Kidney (tissue), 14 donors: Measurements from ENCODE around the gene HLA-A. TPM values are rescaled to one million over a fixed set of nuclear protein-coding genes. Genes with fewer than 3 reads are reported as not detected.

ENCODE experiments used
- DNase-seq, 5 donors: peaks; one replicate each; pipeline ENCODE4 v3.0.0-alpha.2; 2013 to 2020
- FAIRE-seq: peaks from 2 replicates; lab custom pipeline; 2012; peaks lifted over from hg19 to GRCh38; lab: Jason Lieb, UNC
- H3K27ac ChIP-seq, 2 donors: one replicate each; pipeline ENCODE4 v1.7.0; 2013; ENCODE audit warnings: low read depth in 2 of 2, low read length in 2 of 2, inconsistent platforms in 1 of 2
- H3K27me3 ChIP-seq: one replicate; pipeline ENCODE4 v1.7.1; 2013; ENCODE audit warnings: low read length, inconsistent platforms; ENCODE audit not compliant: control insufficient read depth, insufficient read depth
- H3K36me3 ChIP-seq, 3 donors: one replicate each; pipeline versions ENCODE4 v1.7.0 to v1.7.1; 2013; ENCODE audit warnings: low read length in 3 of 3, control low read depth in 1 of 3, inconsistent platforms in 1 of 3; ENCODE audit not compliant: insufficient read depth in 3 of 3, control insufficient read depth in 2 of 3
- H3K4me1 ChIP-seq, 3 donors: one replicate each; pipeline versions ENCODE4 v1.7.0 to v1.7.1; 2013; ENCODE audit warnings: low read length in 3 of 3, inconsistent platforms in 1 of 3, low read depth in 1 of 3; ENCODE audit not compliant: control insufficient read depth in 2 of 3, insufficient read depth in 2 of 3
- H3K4me3 ChIP-seq, 3 donors: one replicate each; pipeline versions ENCODE4 v1.7.0 to v1.8.1; 2013; ENCODE audit warnings: low read length in 3 of 3, control low read depth in 1 of 3, inconsistent platforms in 1 of 3
- H3K9ac ChIP-seq, 3 donors: one replicate each; pipeline versions ENCODE4 v1.7.0 to v1.7.1; 2013; ENCODE audit warnings: low read length in 3 of 3, control low read depth in 1 of 3, inconsistent platforms in 1 of 3
- H3K9me3 ChIP-seq, 3 donors: one replicate each; pipeline versions ENCODE4 v1.7.0 to v1.7.1; 2013; ENCODE audit warnings: low read length in 3 of 3, control low read depth in 1 of 3, inconsistent platforms in 1 of 3; ENCODE audit not compliant: control insufficient read depth in 2 of 3, insufficient read depth in 1 of 3
- CTCF ChIP-seq: IDR thresholded peaks from 3 replicates; pipeline ENCODE4 v1.5.1; 2012; ENCODE audit warnings: mild to moderate bottlenecking, moderate library complexity, borderline replicate concordance; ENCODE audit not compliant: insufficient read depth; ENCODE audit errors: extremely low read depth
- intact Hi-C: fragments of 100-400 bp; cut with DNase I; formaldehyde crosslinking; loops from one replicate; pipeline ENCODE4 v1.11.1; 2022
- polyA plus RNA-seq: library from polyadenylated mRNA; stranded (reverse); fragments of 350-450 nt; fragmentation: Illumina TruSeq; extraction: RNeasy Lipid Tissue Mini Kit (QIAGEN cat#74804); gene quantifications from one replicate; pipeline ENCODE4 v1.2.3, GENCODE V29; 2014; ENCODE audit warnings: low read depth, low replicate concordance; ENCODE audit not compliant: insufficient read depth
- total RNA-seq: library from RNA; stranded (reverse); fragmentation: NEBNext Ultra II Directional; extraction: Animal tissue kit (Norgen Biotek cat#: 25700); gene quantifications from one replicate; pipeline ENCODE4 v1.2.1, GENCODE V29; 2021
- donor health status: control.
- donor health status: control.
- donor health status: control.
- donor health status: control.
- donor health status: control.
- donor health status: DM: yes; HTN: yes; CAD: no.
- donor health status: Normal renal cell carcinoma (clear cell type).

HLA-A gene
- total and polyA plus RNA-seq, 2 donors from 2014 or later: 695 to 1,143 TPM

- Histone ChIP-seq H3K9ac (no peak overlapping the region), H3K4me3 (no peak overlapping the region), H3K36me3 (no peaks in the 10 kb centered on the region), H3K4me1 (no peaks in the 10 kb centered on the region), H3K27me3 (no peaks in the 10 kb centered on the region), H3K27ac (no peak overlapping the region), H3K9me3 (no peaks in the 10 kb centered on the region)
- FAIRE-seq (no peak), DNase-seq (no peak)
- TF ChIP-seq CTCF: no peak
- intact Hi-C loops: no loop called here
Measured at GRCh38 chr6:29933955-29934354, 8.4 kb upstream of the HLA-A start.

GRCh38 chr6:29935273-29935955 lies 6.9 kb upstream of the HLA-A start:
- Histone ChIP-seq H3K27me3 (no peaks in the 10 kb centered on the region), H3K4me3 (no peak overlapping the region), H3K36me3 (no peaks in the 10 kb centered on the region), H3K27ac (no peak overlapping the region), H3K4me1 (no peaks in the 10 kb centered on the region), H3K9me3 (no peaks in the 10 kb centered on the region), H3K9ac (no peak overlapping the region)
- FAIRE-seq: no peak
- intact Hi-C loops: no loop called here
- no peak for DNase-seq
- no peak for TF ChIP-seq CTCF

GRCh38 chr6:29938746-29939508 lies 3.4 kb upstream of the HLA-A start:
- no peak for TF ChIP-seq CTCF
- FAIRE-seq (no peak), DNase-seq (peak in 1 of 5 donors; percentile 41)
- Histone ChIP-seq H3K36me3 (no peaks in the 10 kb centered on the region), H3K4me3 (no peak overlapping the region), H3K9ac (no peak overlapping the region), H3K4me1 (peaks cover 0 to 3% (median 0%) of the 10 kb centered on the region in 3 donors), H3K27me3 (no peaks in the 10 kb centered on the region), H3K9me3 (no peaks in the 10 kb centered on the region), H3K27ac (no peak overlapping the region)
- intact Hi-C loops: no loop called here
